H9 (cell line): Measurements from ENCODE around the gene TYW3. TPM values are rescaled to one million over a fixed set of nuclear protein-coding genes. Genes with fewer than 3 reads are reported as not detected.

ENCODE experiments used
- DNase-seq: peaks from one replicate; pipeline ENCODE4 v3.0.0-alpha.2; 2017
- H2AFZ ChIP-seq: one replicate; pipeline ENCODE4 v1.6.1; 2013; ENCODE audit warnings: mild to moderate bottlenecking, low read length, control low read depth, moderate library complexity
- H2AK5ac ChIP-seq: 2 replicates; pipeline ENCODE4 v1.6.1; 2013; ENCODE audit warnings: low read length, control low read depth, mixed read lengths; ENCODE audit not compliant: insufficient read length
- H2BK120ac ChIP-seq: one replicate; pipeline ENCODE4 v1.6.1; 2013; ENCODE audit warnings: low read depth, mild to moderate bottlenecking, low read length, control low read depth, inconsistent platforms; ENCODE audit not compliant: poor library complexity, severe bottlenecking
- H2BK12ac ChIP-seq: 2 replicates; pipeline ENCODE4 v1.6.1; 2013; ENCODE audit warnings: low read length, control low read depth, mixed read lengths, low read depth; ENCODE audit not compliant: insufficient read length
- H2BK15ac ChIP-seq: 2 replicates; pipeline ENCODE4 v1.6.1; 2013; ENCODE audit warnings: low read depth, low read length, control low read depth
- H2BK20ac ChIP-seq: one replicate; pipeline ENCODE4 v1.6.1; 2013; ENCODE audit warnings: low read depth, mild to moderate bottlenecking, low read length, control low read depth, inconsistent platforms; ENCODE audit not compliant: poor library complexity, severe bottlenecking
- H2BK5ac ChIP-seq: 2 replicates; pipeline ENCODE4 v1.6.1; 2013; ENCODE audit warnings: low read length, control low read depth, mixed read lengths; ENCODE audit not compliant: insufficient read length
- H3K14ac ChIP-seq: 2 replicates; pipeline ENCODE4 v1.6.1; 2013; ENCODE audit warnings: low read length, control low read depth; ENCODE audit not compliant: insufficient read depth
- H3K18ac ChIP-seq: 2 replicates; pipeline ENCODE4 v1.6.1; 2013; ENCODE audit warnings: low read depth, mild to moderate bottlenecking, mixed read lengths, low read length, control low read depth; ENCODE audit not compliant: insufficient read length
- H3K23ac ChIP-seq: 2 replicates; pipeline ENCODE4 v1.6.1; 2013; ENCODE audit warnings: low read length, control low read depth, mixed read lengths, low read depth; ENCODE audit not compliant: insufficient read length
- H3K23me2 ChIP-seq: 2 replicates; pipeline ENCODE4 v1.6.1; 2013; ENCODE audit warnings: low read depth, mild to moderate bottlenecking, mixed read lengths, low read length, control low read depth; ENCODE audit not compliant: insufficient read length, poor library complexity, severe bottlenecking
- H3K27ac ChIP-seq: 2 replicates; pipeline ENCODE4 v1.5.1; 2013; ENCODE audit warnings: low read length, control low read depth, mixed read lengths, low read depth; ENCODE audit not compliant: insufficient read length
- H3K27me3 ChIP-seq: 2 replicates; pipeline ENCODE4 v1.6.1; 2013; ENCODE audit warnings: low read length, control low read depth, inconsistent platforms; ENCODE audit not compliant: insufficient read depth
- H3K4ac ChIP-seq: 2 replicates; pipeline ENCODE4 v1.6.1; 2013; ENCODE audit warnings: low read depth, mild to moderate bottlenecking, control low read depth, inconsistent platforms, low read length, moderate library complexity
- H3K4me1 ChIP-seq: 2 replicates; pipeline ENCODE4 v1.6.1; 2013; ENCODE audit warnings: low read length, control low read depth, inconsistent platforms; ENCODE audit not compliant: insufficient read depth
- H3K4me2 ChIP-seq: 2 replicates; pipeline ENCODE4 v1.6.1; 2013; ENCODE audit warnings: low read length, control low read depth, mixed read lengths; ENCODE audit not compliant: insufficient read length, insufficient read depth
- H3K56ac ChIP-seq: 2 replicates; pipeline ENCODE4 v1.6.1; 2013; ENCODE audit warnings: low read depth, mild to moderate bottlenecking, mixed read lengths, low read length, control low read depth; ENCODE audit not compliant: insufficient read length
- H3K79me1 ChIP-seq: 2 replicates; pipeline ENCODE4 v1.6.1; 2013; ENCODE audit warnings: low read depth, mild to moderate bottlenecking, moderate library complexity, low read length, control low read depth, inconsistent platforms; ENCODE audit not compliant: insufficient read depth, poor library complexity, severe bottlenecking
- H3K79me2 ChIP-seq: 2 replicates; pipeline ENCODE4 v1.6.1; 2013; ENCODE audit warnings: low read length, control low read depth, inconsistent platforms; ENCODE audit not compliant: insufficient read depth
- H3K9ac ChIP-seq: 2 replicates; pipeline ENCODE4 v1.6.1; 2013; ENCODE audit warnings: low read length, control low read depth, mixed read lengths; ENCODE audit not compliant: insufficient read length; ENCODE audit errors: extremely low read depth
- H3K9me3 ChIP-seq: one replicate; pipeline ENCODE4 v1.6.1; 2013; ENCODE audit warnings: low read depth, low read length, inconsistent platforms; ENCODE audit not compliant: control insufficient read depth
- H3T11ph ChIP-seq: one replicate; pipeline ENCODE4 v1.6.1; 2013; ENCODE audit warnings: mild to moderate bottlenecking, low read length, control low read depth, inconsistent platforms
- H4K20me1 ChIP-seq: one replicate; pipeline ENCODE4 v1.6.1; 2013; ENCODE audit not compliant: control insufficient read depth, insufficient read length, insufficient read depth
- H4K5ac ChIP-seq: 2 replicates; pipeline ENCODE4 v1.6.1; 2013; ENCODE audit warnings: low read depth, mild to moderate bottlenecking, mixed read lengths, low read length, control low read depth; ENCODE audit not compliant: insufficient read length
- H4K8ac ChIP-seq: replicated peaks from 2 replicates; pipeline ENCODE4 v1.6.1; 2013; ENCODE audit warnings: low read length, control low read depth, mixed read lengths, low read depth; ENCODE audit not compliant: insufficient read length
- H4K91ac ChIP-seq: 2 replicates; pipeline ENCODE4 v1.6.1; 2013; ENCODE audit warnings: low read depth, mild to moderate bottlenecking, moderate library complexity, mixed read lengths, low read length, control low read depth; ENCODE audit not compliant: insufficient read length
- H3K27ac Mint-ChIP-seq, 3 experiments: 2 replicates in 2 of 3; 3 replicates in 1 of 3; pipeline ENCODE4 v1.8.0; 2020 to 2021; ENCODE audit warnings: mixed read lengths in 3 of 3, mild to moderate bottlenecking in 1 of 3, moderate library complexity in 1 of 3
- H3K27me3 Mint-ChIP-seq: 2 replicates; pipeline ENCODE4 v1.8.0; 2021; ENCODE audit warnings: low read depth, mild to moderate bottlenecking, moderate library complexity, mixed read lengths
- H3K36me3 Mint-ChIP-seq, 3 experiments: 2 replicates in 2 of 3; 3 replicates in 1 of 3; pipeline ENCODE4 v1.8.0; 2020 to 2021; ENCODE audit warnings: low read depth in 3 of 3, mixed read lengths in 3 of 3; ENCODE audit not compliant: insufficient read depth in 1 of 3
- H3K4me1 Mint-ChIP-seq, 2 experiments: 2 replicates each; pipeline ENCODE4 v1.8.0; 2020; ENCODE audit warnings: mixed read lengths in 2 of 2
- H3K4me3 Mint-ChIP-seq, 2 experiments: 2 replicates in 1 of 2; 3 replicates in 1 of 2; pipeline ENCODE4 v1.8.0; 2020 to 2021; ENCODE audit warnings: mild to moderate bottlenecking in 2 of 2, mixed read lengths in 2 of 2, moderate library complexity in 1 of 2
- H3K9me3 Mint-ChIP-seq, 2 experiments: 2 replicates in 1 of 2; 3 replicates in 1 of 2; pipeline ENCODE4 v1.8.0; 2020; ENCODE audit warnings: mild to moderate bottlenecking in 2 of 2, mixed read lengths in 2 of 2, moderate library complexity in 1 of 2
- CTCF ChIP-seq: fragments of 200-600 bp; sonication (generic); conservative IDR thresholded peaks from 3 replicates; pipeline ENCODE4 v1.8.0; 2021; ENCODE audit warnings: antibody characterized with exemption, mild to moderate bottlenecking
- WGBS: extraction: QIAGEN DNeasy Blood & Tissue Kit; methylation state at CpG from one replicate; pipeline ENCODE4 v1.1.7; 2013; ENCODE audit warnings: missing lambda C conversion rate, low lambda C conversion rate, mixed read lengths; ENCODE audit not compliant: insufficient read length; ENCODE audit errors: extremely low coverage; 5-methylcytosine and 5-hydroxymethylcytosine counted together
- total RNA-seq: library from RNA; stranded (reverse); gene quantifications from 2 replicates; pipeline ENCODE4 v1.2.1, GENCODE V29; 2021

Gene TYW3
- total RNA-seq, 1 experiment from 2014 or later, result 10.9 TPM

- H3K14ac ChIP-seq, result no peak overlapping the region
- H3K27me3 Mint-ChIP-seq, result no peaks in the 10 kb centered on the region
- H4K91ac ChIP-seq, result no peak overlapping the region
- TF ChIP-seq CTCF, result no peak
- no peak overlapping the region for H2BK12ac ChIP-seq
- H3K4me3 Mint-ChIP-seq, result no peak overlapping the region
- H4K20me1 ChIP-seq, result no peaks in the 10 kb centered on the region
- H3K4me1 Mint-ChIP-seq, result peaks cover 4% of the 10 kb centered on the region in 2 experiments; a peak in 3 of 4 replicates
- no peak for DNase-seq
- no peak overlapping the region for H2BK5ac ChIP-seq
- no peak overlapping the region for H2BK20ac ChIP-seq
- no peaks in the 10 kb centered on the region for H3K9me3 ChIP-seq
- H3K18ac ChIP-seq, result no peak overlapping the region
- H2AFZ ChIP-seq, result no peak overlapping the region
- H3K27me3 ChIP-seq, result no peaks in the 10 kb centered on the region
- no peaks in the 10 kb centered on the region for H3K79me1 ChIP-seq
- H3K9me3 Mint-ChIP-seq, result no peaks in the 10 kb centered on the region; a peak in 1 of 5 replicates
- no peak overlapping the region for H2AK5ac ChIP-seq
- no peak overlapping the region for H3K9ac ChIP-seq
- no peak overlapping the region for H3K27ac ChIP-seq
- no peak overlapping the region for H4K8ac ChIP-seq
- no peak overlapping the region for H3K4ac ChIP-seq
- no peak overlapping the region for H3K56ac ChIP-seq
- H3K4me2 ChIP-seq, result no peak overlapping the region
- H3K23me2 ChIP-seq, result no peaks in the 10 kb centered on the region
- no peak overlapping the region for H3K27ac Mint-ChIP-seq
- WGBS, result no CpG with 5 or more reads among the region's 4 CpGs
- no peaks in the 10 kb centered on the region for H3K36me3 Mint-ChIP-seq
- H3K79me2 ChIP-seq, result no peaks in the 10 kb centered on the region
- no peak overlapping the region for H2BK120ac ChIP-seq
- H3K4me1 ChIP-seq, result no peaks in the 10 kb centered on the region
- no peak overlapping the region for H2BK15ac ChIP-seq
- no peak overlapping the region for H3K23ac ChIP-seq
- H4K5ac ChIP-seq, result no peak overlapping the region
- H3T11ph ChIP-seq, result no peak overlapping the region
These were observed 46.0 kb upstream of the TYW3 start for GRCh38 chr1:74686928-74687327.
